22Rv1 (cell line): ENCODE results near the gene CPLANE2.
"Not testable (repeated sequence)": the region's sequence is repeated elsewhere in the genome, so short reads cannot be mapped to it uniquely, and the experiment has no call there.

ENCODE experiments used
- H3K27ac ChIP-seq: fragments of 450-650 bp; 2 replicates; pipeline ENCODE4 v1.5.1; 2017
- ZFX ChIP-seq: fragments of 450-650 bp; IDR thresholded peaks from 2 replicates; pipeline ENCODE4 v1.6.1; 2017; ENCODE audit warnings: antibody characterized with exemption, borderline replicate concordance
- TF ChIP-seq, protein P1 (sequence below): fragments of 450-650 bp; IDR thresholded peaks from 2 replicates; pipeline ENCODE4 v1.5.1; 2017; ENCODE audit warnings: mild to moderate bottlenecking

CPLANE2 gene

DNA sequence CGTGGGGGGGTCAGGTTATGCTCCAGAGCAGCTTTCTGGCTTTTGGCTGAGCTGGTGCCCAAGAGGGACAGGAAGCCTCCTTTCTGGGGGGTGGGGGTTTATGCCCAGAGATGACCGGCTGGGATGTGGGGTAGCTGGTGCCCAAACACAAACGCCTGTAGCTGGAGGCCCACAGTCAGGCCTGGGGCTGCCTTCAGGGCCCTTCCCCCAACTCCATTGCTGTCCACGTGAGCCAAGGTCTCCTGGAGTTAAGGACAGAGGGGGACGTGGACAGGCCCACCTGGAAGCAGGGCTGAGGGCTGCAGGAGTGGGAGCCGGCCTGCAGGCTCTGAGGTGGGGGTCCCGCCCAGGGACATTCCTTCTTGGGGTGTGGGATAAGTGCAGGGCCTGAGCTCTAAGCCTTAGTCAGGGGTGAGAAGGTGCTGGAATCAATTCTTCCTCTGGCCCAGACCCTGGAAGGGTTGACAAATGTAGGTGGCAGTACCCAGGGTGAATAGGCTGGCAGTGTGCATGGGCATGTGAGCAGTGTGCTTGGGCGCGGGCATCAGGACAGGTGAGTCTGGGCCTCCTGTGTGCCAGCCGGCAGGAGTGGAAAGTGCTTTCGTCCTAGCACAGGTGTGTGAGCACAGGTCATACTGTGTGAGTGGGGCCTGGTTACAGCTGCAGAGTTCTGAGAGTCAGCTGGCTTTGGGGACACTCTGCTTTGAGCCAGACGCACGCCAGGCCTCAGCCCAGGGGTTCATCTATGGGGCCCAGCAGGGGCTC lies 6.8 kb downstream of the CPLANE2 start:
- no peak for TF ChIP-seq ZFX
- TF ChIP-seq, protein P1, sequence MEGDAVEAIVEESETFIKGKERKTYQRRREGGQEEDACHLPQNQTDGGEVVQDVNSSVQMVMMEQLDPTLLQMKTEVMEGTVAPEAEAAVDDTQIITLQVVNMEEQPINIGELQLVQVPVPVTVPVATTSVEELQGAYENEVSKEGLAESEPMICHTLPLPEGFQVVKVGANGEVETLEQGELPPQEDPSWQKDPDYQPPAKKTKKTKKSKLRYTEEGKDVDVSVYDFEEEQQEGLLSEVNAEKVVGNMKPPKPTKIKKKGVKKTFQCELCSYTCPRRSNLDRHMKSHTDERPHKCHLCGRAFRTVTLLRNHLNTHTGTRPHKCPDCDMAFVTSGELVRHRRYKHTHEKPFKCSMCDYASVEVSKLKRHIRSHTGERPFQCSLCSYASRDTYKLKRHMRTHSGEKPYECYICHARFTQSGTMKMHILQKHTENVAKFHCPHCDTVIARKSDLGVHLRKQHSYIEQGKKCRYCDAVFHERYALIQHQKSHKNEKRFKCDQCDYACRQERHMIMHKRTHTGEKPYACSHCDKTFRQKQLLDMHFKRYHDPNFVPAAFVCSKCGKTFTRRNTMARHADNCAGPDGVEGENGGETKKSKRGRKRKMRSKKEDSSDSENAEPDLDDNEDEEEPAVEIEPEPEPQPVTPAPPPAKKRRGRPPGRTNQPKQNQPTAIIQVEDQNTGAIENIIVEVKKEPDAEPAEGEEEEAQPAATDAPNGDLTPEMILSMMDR: no peak

DNA sequence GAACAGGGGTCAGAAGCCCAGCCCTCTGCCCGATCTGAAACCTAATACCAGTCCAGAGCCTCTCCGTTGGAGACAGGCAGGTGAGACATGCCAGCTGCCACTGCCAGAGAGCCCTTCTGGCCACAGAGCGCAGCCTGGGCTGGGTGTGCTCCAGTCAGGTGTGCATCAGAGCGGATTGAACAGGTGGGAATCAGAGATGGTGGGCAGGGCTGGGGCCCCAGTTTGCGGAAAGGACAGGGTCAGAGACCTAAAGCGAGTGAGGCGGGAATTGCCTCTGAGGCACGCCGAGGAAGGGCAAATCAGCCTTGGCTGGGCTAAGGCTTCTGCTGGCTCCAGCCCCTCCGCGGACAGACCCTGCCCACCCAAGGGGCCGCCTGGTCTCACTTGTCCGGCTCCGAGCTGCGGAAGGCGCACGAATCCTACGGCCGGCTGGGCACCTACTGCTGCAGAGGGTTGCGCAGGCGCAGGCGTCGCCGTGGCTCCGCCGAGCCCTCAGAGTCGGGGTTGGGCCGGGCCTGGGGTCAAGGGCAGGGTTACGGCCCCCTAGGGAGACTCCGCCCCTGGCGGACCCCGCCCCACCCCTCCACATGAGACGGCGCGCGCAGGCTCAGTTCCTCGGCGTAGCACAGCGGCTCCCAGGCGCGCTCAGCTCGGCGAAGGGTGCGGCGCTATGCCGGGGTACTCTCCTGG lies 10.3 kb downstream of the CPLANE2 start:
- H3K27ac ChIP-seq: no peak overlapping the region
- TF ChIP-seq ZFX: no peak
- TF ChIP-seq, protein P1: no peak

More for the DNA sequence above, 6.8 kb downstream of the CPLANE2 start:
- H3K27ac ChIP-seq: no peak overlapping the region

DNA sequence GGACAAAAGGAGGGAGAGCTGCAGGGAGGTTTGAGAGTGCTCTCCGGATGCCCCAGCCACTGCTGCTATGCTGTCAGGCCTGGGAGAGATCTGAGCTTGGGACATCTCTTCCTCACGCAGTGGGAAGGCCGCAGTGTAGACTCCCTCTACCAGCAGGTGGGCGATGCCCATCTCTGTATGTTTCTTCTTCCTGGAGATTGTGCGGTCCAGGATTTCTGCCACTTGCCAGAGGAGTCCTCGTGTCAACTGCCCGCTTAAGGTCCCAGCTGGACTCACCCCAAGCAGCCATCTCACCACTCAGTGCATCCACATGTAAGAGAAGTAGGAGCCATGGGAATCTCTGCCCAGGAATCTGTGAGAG lies 10.9 kb downstream of the CPLANE2 start:
- TF ChIP-seq ZFX: no peak
- TF ChIP-seq, protein P1: no peak
- H3K27ac ChIP-seq: no peak overlapping the region

DNA sequence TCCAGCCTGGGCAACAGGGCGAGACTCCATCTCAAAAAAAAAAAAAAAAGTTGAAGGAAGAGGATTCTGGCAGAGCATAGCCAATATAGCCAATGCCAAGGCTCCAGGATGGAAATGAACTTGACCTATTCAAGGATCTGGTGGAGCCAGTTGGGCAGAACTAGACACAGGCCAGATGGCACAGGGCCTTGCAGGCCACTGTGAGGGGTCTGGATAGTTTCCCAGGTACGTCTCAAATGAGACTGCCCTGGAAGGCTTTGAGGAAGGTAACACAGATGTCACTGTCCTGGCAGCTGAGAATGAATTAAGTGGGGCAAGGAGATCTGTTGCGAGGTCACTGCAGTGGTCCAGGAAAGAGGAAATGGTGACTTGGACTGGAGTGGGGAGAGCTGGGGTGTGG lies 12.5 kb downstream of the CPLANE2 start:
- H3K27ac ChIP-seq: no peak overlapping the region
- TF ChIP-seq, protein P1: no peak
- TF ChIP-seq ZFX: no peak

- H3K27ac ChIP-seq: not testable (repeated sequence)
Measured at GRCh38 chr1:16222716-16223115, 14.3 kb downstream of the CPLANE2 start.

- TF ChIP-seq ZFX: no peak
- TF ChIP-seq, protein P1: no peak
- H3K27ac ChIP-seq: no peak overlapping the region
Measured at GRCh38 chr1:16221499-16221898, 15.5 kb downstream of the CPLANE2 start.

- H3K27ac ChIP-seq: no peak overlapping the region
- no peak for TF ChIP-seq ZFX
- TF ChIP-seq, protein P1: no peak
Measured at GRCh38 chr1:16219968-16220500, 16.9 kb downstream of the CPLANE2 start.
